A673 (cell line): Measurements from ENCODE around the gene PDXP. TPM values are rescaled to one million over a fixed set of nuclear protein-coding genes. Genes with fewer than 3 reads are reported as not detected.
A peak's percentile ranks its signal among the peaks of the same experiment; 100 is the strongest.

Source experiments
- BruUV-seq: library from RNA; stranded (reverse); fragments of 400-500 nt; replicated peaks from 2 replicates; lab custom pipeline; 2021; lab: Mats Ljungman, UMichigan
- CTCF ChIA-PET: fragments of 300-600 bp; sonication (Branson Sonifier 250); formaldehyde crosslinking; loops from one replicate; lab custom pipeline; 2022; ENCODE audit warnings: antibody characterized with exemption; lab: Charles Lee
- POLR2A ChIA-PET: fragments of 300-600 bp; sonication (Branson Sonifier 250); formaldehyde crosslinking; loops from one replicate; lab custom pipeline; 2022; ENCODE audit warnings: antibody characterized with exemption; ENCODE audit not compliant: low non-redundant PET; lab: Charles Lee
- DNase-seq: peaks from one replicate; pipeline ENCODE4 v3.0.0-alpha.2; 2015; ENCODE audit warnings: low spot score
- H3K27ac ChIP-seq: fragments of 200-600 bp; sonication (generic); 2 replicates; pipeline ENCODE4 v1.5.1; 2016; ENCODE audit warnings: mixed run types, low read depth, mild to moderate bottlenecking, mixed read lengths, antibody characterized with exemption, low read length; ENCODE audit not compliant: poor library complexity, severe bottlenecking
- H3K27me3 ChIP-seq: fragments of 200-600 bp; sonication (generic); replicated peaks from 2 replicates; pipeline ENCODE4 v1.6.1; 2017; ENCODE audit warnings: mixed run types, low read depth, mild to moderate bottlenecking, mixed read lengths, antibody characterized with exemption, low read length; ENCODE audit not compliant: insufficient read depth, poor library complexity
- H3K36me3 ChIP-seq: fragments of 200-600 bp; sonication (generic); 2 replicates; pipeline ENCODE4 v1.6.1; 2016; ENCODE audit warnings: mixed run types, mild to moderate bottlenecking, mixed read lengths, antibody characterized with exemption, low read length; ENCODE audit not compliant: insufficient read depth, poor library complexity, severe bottlenecking
- H3K4me1 ChIP-seq: fragments of 200-600 bp; sonication (generic); 2 replicates; pipeline ENCODE4 v1.6.1; 2017; ENCODE audit warnings: mixed run types, mild to moderate bottlenecking, mixed read lengths, antibody characterized with exemption, low read length; ENCODE audit not compliant: insufficient read depth, poor library complexity, severe bottlenecking
- H3K4me3 ChIP-seq: fragments of 200-600 bp; sonication (generic); 2 replicates; pipeline ENCODE4 v1.5.1; 2016; ENCODE audit warnings: low read depth, mixed run types, mild to moderate bottlenecking, mixed read lengths, low read length; ENCODE audit not compliant: poor library complexity, severe bottlenecking
- H3K9me3 ChIP-seq: fragments of 200-600 bp; sonication (generic); 2 replicates; pipeline ENCODE4 v1.6.1; 2016; ENCODE audit warnings: mixed run types, low read depth, mild to moderate bottlenecking, mixed read lengths, antibody characterized with exemption, low read length; ENCODE audit not compliant: poor library complexity, severe bottlenecking
- CTCF ChIP-seq: fragments of 300-800, 200-600 bp; sonication (generic); conservative IDR thresholded peaks from 2 replicates; pipeline ENCODE4 v1.5.1; 2017; ENCODE audit warnings: low read depth, mild to moderate bottlenecking, antibody characterized with exemption, low read length, moderate library complexity, mixed read lengths
- EZH2 ChIP-seq: fragments of 200-600 bp; sonication (generic); IDR thresholded peaks from 2 replicates; pipeline ENCODE4 v1.6.1; 2017; ENCODE audit warnings: borderline replicate concordance, low read depth, mild to moderate bottlenecking, mixed read lengths, antibody characterized with exemption, low read length; ENCODE audit not compliant: poor library complexity, severe bottlenecking
- intact Hi-C: fragments of 100-400 bp; cut with micrococcal nuclease; formaldehyde crosslinking; loops from one replicate; pipeline ENCODE4 v1.10.0; 2022; ENCODE audit not compliant: unreplicated experiment
- total RNA-seq: library from RNA; stranded (reverse); gene quantifications from 2 replicates; pipeline ENCODE4 v1.2.3, GENCODE V29; 2021

PDXP gene
- total RNA-seq, 1 experiment from 2014 or later: 63.5 TPM

GRCh38 chr22:37610480-37611129 is 47.9 kb upstream of the PDXP start:
- POLR2A ChIA-PET: no interaction called here
- BruUV-seq: no TSS peak
- no peak for DNase-seq
- no peaks in the 10 kb centered on the region for H3K9me3 ChIP-seq
- peaks cover 7% of the 10 kb centered on the region for H3K36me3 ChIP-seq
- intact Hi-C loops: no loop called here
- peak overlapping the region; percentile 50 for H3K27ac ChIP-seq
- no peaks in the 10 kb centered on the region for H3K27me3 ChIP-seq
- peaks cover 31% of the 10 kb centered on the region for H3K4me1 ChIP-seq
- CTCF ChIA-PET: no interaction called here
- H3K4me3 ChIP-seq: no peak overlapping the region
- TF ChIP-seq CTCF (no peak), EZH2 (no peak)

- POLR2A ChIA-PET: no interaction called here
- CTCF ChIA-PET: no interaction called here
- peak overlapping the region; percentile 50 for H3K27ac ChIP-seq
- H3K27me3 ChIP-seq: no peaks in the 10 kb centered on the region
- intact Hi-C loops: no loop called here
- H3K36me3 ChIP-seq: peaks cover 7% of the 10 kb centered on the region
- no peaks in the 10 kb centered on the region for H3K9me3 ChIP-seq
- peaks cover 31% of the 10 kb centered on the region for H3K4me1 ChIP-seq
- no TSS peak for BruUV-seq
- DNase-seq: no peak
- TF ChIP-seq EZH2 (no peak), CTCF (no peak)
- H3K4me3 ChIP-seq: no peak overlapping the region
Measured at GRCh38 chr22:37611207-37611606, 47.3 kb upstream of the PDXP start.

- no peak overlapping the region for H3K4me3 ChIP-seq
- H3K27me3 ChIP-seq: no peaks in the 10 kb centered on the region
- CTCF ChIA-PET: interaction anchor here (0.8 kb wide), 1 partner anchor 9 kb away, joined by 3 read pairs; no protein-coding TSS in a partner anchor
- BruUV-seq: no TSS peak
- peaks cover 11% of the 10 kb centered on the region for H3K4me1 ChIP-seq
- no peak overlapping the region for H3K27ac ChIP-seq
- peaks cover 43% of the 10 kb centered on the region for H3K36me3 ChIP-seq
- no peak for DNase-seq
- intact Hi-C loops: no loop called here
- H3K9me3 ChIP-seq: no peaks in the 10 kb centered on the region
- TF ChIP-seq CTCF: no peak
- TF ChIP-seq EZH2: no peak
- POLR2A ChIA-PET: interaction anchor here (0.6 kb wide), 1 partner anchor 14 kb away, joined by 3 read pairs; no protein-coding TSS in a partner anchor
Measured at GRCh38 chr22:37616201-37617083, 42.1 kb upstream of the PDXP start.
